SIG-M5 treated with dmso at 0.1 percent for 504 hours (cell line): ENCODE measurements around the gene COL1A1.

Source experiments
- DNase-seq: peaks from one replicate; lab custom pipeline; 2025; ENCODE audit not compliant: unreplicated experiment; lab: John Stamatoyannopoulos, UW

The COL1A1 gene

DNA sequence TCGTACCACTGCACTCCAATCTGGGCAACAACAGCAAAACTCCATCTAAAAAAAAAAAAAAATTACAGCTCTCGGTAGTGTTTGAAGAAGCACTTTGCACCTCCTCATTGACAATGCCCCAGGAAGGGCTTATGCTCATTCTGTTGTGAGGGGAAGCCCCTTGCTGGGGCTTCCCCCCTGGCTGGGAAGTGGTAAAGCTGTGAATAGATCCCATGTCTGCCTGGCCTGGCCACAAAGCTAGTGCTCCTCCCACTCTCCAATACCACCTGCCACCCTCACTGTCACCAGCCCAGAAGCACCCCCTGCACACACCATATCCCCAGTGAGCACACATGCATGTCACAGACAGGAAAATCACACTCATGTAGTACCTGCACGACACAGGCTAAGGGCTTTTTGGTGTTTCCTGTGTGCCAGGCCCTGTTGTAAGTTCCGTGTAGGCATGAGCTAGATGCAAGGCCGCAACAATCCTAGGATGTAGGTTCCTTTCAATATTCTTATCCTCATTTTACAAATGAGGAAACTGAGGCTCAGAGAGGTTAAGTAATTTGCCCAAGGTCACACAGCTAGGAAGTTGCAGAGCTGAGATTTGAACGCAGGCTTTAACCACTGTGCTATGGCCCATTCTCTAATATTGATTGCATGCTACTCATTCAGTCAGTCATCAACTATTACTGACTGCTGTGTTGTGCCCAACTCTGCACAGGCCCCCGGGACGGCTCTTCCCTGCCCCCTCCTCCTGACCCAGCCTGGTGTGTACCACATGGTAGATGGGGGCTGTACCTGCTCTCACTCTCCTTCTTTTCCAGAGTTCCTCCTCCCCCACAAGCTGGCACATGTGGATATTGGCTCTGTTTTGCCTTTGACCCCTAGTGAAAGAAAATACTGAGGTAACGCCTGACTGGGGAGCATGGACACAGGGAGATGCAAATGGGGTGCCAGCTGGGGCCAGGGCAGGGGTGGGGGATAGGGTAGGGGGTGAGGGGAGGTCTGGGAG is 11.9 kb upstream of the COL1A1 start:
- DNase-seq, result peak; percentile 40

DNA sequence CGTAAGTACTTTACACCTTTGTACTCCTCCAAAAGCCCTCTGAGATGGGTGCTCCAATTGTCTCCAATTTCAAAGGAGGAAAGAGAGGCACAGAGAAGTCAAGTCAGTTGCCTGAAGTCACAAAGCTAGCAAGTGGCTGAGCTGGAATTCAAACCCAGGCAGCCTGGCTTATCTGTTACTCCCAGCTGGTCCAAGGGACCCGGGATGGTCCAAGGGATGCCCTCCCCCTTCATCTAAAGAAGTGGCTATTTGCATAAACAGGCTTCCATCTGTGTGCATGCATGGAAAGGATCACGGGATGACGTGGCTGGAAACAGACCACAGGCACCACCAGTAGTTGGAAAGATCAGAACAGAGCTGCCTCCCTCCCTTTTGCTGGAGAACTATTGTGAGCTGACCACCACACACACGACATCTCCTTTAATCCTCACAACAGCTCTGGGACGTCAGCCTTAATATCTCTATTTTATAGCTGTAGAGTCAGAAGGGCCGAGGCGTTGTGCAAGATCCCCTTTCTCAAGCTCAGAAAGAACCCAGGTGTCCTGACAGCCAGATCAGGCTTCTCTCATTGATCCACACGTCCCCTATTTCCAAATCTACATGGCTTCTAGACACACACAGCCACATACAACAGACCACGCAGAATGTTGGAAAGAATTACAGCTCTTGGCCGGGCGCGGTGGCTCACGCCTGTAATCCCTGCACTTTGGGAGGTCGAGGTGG is 10.9 kb upstream of the COL1A1 start:
- DNase-seq, result peak; percentile 18

DNA sequence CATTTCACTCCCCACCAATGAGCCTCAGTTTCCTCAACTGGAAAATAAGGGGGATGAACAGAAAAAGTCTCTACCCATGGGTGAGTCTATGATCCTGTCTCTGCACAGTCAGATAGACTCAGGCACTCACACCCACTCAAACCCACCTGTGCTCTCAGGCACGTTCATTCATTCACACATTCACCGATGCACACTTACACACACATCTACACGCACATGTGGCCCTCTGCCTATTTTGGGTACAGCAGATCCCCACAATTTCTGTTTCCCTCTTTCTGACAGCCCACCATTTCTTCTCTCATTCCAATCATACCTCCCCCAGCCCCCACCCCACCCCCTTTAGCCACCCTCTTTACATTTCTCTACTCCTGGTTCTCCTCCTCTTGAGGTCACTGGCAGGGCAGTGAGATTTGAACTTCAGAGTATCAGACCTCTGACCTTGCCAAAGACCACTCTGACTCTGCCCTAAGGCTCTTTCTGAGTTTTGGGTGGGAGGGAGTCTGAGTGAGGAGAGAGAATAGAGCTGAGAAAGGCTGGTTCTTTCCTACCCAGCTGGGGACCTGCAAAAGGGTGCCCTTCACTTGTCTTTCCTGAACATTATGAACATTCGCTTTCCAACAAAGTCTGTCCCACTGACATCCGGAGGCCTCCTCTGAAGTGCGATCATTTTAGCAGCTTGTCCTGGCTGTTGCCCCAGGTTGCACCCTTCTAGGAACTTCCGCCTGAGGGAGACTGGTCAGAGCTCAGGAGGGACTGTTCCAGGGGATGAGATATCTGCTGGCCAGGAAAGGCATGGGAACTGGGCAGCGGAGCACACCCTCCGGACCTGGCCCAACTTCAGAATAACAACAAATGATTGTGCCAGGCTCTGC is 10.1 kb upstream of the COL1A1 start:
- DNase-seq, result no peak

DNA sequence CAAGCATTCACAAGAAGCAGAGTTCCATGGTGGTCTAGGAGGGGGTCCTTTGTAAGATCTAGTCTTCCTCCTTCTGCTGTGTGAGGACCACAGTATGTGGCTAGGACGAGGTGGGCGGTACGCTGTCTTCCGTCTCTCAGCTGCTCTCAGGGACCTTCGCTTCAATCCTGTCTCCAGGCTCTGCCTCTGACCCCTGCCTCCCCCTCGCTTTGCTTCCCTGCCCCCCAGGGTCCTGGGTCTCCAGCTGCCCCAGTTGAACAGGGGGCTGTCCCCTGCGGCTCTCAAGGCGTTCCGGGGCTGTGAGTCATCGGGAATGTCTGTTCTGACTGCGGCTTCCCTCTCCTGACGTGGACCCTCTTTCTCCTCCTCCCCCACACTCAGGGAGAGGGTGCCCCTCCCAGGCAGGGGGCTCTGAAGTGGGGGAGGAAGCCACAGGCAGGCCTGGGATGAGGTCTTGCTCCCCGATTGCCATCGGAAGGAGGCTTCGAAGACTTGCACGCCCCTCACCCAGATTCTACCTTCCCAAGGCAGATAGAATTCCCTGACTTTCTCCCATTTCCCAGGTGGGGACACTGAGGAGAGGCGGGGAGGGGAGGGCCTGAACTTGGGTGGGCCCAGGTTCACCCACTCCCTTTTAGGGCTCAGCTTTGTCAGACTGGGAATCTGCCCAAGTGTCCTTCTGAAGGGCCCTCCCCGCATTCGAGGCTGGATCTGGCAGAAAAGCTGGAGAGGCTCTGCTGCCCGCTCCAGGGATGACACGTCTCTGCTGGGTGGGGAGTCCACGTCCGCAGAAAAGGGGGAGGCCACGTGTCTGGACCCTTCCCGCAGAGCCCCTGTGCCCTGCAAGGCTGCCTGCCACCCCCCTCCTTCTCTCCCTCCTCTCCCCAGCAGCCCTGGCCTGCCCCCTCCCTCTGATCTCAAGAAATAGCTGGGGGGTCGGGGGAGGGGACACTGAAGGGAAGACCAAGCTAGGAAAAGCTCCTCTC is 9.1 kb upstream of the COL1A1 start:
- DNase-seq, result no peak

DNA sequence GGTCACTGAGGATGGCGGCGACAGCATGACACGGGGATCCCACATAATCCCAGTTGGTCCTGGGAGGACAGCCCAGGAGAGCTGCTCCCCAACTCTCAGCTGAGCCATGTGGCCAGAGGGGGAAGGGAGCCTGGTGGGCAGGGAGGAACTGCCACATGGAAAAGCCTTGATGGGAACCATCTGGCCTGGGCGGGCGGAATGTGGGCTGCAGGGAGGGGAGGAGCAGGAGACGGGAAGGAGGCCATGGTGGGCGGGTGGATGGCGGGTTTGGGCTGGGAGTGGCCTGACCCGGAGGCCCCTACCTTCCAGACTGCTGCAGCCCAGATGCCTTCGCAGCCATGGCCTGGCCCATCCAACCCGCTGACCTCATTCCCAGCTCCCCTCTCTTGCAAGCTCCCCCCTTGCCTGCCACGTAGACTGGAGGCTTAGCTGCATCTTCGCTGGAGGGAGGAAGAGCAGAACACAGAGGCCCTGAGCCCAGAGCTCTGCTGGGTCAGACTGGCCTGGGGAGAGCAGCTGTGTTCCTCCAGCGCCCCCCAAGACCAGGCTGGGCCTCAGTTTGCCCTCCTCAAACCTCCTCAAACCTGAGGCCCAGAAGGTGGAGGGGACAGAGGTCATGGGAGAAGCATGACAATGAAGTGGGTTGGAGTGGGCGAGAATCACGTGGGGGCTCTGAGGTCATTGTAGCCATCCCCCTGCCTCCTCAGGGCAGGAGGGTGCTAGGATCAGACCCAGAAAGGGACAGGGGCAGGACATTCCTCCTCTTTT is 8.2 kb upstream of the COL1A1 start:
- no peak for DNase-seq

DNA sequence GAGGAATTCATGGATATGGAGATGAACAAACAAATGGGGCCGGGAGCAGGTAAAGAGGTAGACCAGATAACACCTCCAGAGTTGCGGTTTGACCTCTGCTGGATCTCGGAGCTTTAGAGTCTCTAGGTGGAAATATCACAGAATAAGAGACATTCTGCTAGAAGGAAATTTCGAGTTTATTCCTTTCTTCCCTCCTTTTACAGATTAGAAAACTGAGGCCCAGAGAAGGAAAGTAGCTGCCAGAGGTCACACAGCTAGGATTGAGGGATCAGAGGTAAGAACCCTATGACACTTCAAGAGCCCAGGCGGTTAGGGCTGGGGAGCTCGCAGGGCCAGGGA is 7.7 kb upstream of the COL1A1 start:
- no peak for DNase-seq

DNA sequence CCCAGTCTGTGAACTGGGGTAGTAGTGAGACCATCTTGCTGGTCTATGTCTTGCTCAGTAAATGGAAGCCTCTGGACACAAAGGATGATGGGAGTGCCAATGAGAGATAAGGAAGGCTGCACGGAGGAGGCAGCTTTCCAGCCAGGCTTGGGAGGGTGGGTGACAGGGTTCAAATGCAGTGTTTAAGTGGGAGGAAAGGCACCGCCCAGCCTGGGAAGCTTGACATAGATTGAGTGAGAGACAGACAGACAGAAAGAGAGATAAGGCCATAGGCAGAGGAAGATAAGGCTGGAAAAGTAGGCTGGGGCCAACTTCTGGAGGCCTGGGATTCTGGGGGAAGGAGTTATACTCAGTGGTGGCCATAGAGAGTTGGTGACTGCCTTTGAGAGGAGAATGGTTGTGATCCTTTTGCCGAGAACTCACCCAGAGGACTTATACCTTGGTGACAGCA is 7.2 kb upstream of the COL1A1 start:
- DNase-seq, result no peak

DNA sequence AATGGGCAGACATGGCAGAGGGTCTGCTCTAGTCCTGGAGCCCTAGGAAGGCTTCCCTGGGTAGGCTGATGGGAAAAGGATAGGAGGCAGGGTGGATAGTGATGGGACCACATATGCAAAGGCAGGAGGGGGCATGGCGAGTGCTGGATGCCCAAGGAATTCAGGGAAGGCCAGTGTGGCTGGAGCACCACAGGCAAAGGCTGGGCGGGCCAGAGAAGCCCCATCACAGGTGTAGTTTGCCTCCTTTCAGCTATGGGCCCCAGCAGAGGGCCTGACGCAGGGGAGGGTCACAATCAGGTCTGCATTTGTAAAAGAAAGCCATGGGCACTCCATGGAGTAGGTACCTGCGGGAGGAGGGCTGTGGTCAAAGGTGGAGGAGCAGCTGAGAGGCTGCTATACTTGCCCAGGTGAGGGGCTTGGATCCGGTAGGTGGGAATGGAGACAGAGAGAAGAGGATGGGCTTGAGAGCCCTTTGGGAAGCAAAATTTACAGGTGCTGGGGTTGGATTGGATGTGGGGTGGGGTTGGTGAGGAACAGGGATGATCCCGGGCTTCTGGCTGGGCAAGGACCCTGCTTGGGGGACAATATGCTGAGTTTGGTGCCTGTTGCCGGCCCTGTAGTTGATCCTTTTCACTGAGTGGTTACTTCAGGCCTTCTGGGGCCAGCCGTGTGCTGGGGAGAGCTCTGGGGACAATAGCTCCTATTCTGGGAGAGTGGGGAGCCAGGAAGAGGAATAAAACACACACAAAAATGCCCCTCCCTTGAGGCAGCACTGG is 6.5 kb upstream of the COL1A1 start:
- no peak for DNase-seq

DNA sequence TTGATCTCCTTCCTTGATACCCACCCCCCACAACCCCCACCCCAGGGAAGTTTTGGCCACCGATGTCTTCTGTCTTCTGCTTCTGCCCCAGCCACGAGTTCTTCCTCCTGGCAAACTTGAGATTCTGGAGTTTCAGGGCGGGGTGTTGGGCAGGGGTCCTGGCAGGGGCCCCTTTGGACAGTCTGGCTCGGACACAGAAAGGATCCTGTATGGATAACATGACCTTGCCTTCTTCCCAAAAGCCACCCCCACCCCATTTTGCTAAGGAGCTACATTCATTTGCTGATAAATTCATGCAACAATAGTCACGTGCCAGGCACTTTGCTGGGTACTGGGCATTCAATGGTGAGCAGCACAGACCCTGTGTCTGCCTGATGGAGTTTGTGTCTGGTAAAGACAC is 5.9 kb upstream of the COL1A1 start:
- DNase-seq, result no peak

DNA sequence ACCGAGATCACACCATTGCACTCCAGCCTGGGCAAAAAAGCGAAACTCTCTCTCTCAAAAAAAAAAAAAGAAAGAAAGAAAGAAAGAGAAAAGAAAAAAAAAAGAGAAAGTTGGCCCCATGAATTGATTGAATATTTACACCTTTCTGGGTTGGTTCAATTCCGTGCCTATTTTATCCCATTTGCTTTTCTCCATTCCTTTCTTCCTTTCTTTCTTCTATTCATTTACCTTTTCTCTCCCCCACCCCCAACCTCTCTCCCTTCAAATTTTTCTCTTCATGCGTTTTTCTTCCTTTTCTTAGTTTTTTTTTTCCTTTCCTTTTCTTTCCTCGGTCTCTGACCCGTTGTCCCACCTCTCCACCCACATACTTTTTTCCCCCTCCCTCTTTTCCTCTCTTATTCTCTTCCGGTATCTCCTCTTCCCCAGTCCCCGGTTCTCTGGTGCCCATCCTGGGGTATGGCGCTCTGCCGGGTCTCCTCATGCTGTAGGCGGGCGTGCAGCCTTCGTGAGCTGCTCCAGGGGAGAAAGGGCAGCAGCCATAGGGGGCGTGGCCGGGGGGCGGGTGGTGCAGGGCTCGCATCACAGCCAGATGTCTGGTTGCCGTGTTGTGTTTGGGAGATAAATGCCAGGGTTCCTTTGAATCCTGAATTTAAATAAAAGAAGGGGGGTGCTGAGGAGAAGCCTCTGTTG is 5.3 kb upstream of the COL1A1 start:
- DNase-seq, result no peak

DNA sequence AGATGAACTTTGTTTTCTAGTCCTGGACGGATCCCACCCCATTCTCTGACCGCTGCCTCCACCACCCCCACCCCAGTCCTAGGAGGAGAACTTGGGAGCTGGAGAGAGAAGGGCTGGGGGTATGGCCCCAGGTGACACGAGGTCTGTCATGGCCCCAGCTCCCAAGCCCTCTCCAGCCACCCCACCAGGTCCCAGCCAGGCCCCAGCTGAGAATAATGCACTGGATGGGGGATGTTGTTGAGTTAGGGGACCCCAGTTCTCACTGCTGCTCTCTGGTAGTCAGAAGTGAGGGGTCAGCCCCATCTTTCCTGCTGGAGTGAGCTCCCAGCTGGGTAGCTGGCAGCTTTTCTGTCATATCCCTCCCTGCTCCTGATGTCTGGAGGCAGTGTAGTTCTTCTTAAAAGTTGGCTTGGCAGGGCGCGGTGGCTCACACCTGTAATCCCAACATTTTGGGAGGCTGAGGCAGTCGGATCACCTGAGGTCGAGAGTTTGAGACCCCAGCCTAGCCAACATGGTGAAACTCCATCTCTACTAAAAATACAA is 4.6 kb upstream of the COL1A1 start:
- DNase-seq, result no peak

DNA sequence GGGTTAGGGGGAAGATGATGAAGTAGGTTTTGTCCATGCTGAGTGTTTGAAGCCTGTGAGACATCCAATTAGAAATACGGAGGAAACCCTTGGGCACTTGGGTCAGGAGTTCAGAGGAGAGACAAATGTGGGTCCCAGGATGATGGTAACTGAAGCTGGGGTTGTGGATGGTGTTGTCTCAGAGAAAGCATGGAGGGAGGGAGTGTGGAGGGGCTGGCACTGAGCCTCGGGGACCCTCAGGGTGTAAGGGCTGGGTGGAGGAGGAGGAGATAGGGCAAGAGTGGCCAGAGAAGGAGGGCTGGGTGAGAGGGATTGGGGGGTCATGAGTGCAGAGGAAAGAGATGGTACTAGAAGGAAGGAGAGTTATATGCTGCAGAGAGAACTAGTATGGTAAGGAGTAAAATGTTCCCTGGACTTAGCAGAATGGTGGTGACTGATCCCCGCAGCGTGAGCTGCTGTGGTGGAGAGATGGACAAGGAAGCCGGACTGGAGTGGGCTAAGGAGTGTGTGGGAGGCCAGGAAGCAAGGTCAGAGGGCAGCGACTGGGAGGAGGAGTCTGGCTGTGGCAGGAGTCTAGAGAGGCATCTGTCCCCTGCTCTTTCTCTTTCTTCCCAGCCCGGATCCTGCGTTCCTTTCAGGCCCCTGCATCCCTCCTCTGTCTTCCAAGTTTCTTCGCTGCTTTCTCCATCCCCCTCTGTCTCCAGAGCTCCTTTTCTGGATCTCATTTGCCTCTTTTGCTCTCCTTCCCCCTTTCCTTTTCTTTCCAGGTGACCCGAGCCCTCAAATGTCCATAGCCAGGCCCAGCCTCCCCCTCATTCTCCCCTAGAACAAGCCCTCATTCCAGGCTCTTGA is 3.9 kb upstream of the COL1A1 start:
- no peak for DNase-seq

DNA sequence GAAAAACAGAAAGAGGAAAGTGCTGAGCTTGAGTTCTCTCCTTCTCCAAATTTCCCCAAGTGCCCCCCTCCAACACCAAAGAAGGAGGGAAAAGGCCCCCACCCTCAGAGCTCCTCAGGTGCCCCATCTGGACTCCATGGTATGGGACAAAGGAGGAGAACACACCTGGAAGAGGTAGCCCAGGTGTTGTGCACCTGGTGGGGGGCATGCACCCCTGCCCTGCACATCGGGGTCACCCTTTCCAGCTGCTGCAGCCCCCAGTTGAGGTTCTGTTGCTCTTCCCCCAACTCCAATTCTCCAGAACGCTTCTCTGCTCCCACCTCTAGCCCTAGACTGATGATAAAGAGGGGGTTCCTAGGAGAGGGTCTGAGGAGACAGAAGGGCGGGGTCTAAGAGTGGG is 3.0 kb upstream of the COL1A1 start:
- DNase-seq, result no peak

DNA sequence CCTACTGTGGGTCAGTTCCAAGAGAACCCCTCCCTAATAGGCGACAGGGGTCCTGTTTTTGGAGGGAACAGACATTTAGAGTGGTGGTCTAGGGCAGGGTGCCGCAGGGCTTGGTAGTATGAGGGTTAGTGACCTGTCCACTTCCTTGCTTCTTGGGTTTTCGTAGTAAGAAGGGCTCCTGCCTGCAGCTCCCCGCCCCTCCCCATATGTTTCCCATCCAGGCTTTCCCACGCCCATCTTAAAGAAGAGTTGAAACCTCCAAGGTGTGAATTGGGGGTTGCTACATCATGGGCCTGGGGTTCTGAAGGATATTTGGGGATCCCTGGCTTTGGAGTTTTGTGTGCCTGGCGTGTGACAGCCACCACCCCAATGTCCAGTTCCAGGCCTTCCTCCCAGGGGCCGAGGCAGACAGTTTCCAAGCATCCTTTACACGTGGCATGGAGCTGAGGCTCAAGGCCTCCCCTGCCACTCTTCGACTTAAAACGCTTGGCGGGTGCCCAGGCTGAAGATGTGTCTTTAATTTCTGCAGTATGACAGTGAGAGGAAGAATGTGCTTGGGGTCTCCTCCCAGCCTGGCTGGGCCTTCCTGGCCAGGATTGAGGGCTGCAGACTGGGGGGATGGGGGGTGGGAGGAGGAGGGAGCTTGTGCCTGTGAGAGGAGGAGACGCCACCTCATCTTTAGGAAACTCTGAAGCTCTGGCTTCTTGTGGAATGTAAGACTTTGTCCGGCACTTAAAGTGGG is 2.3 kb upstream of the COL1A1 start:
- no peak for DNase-seq

DNA sequence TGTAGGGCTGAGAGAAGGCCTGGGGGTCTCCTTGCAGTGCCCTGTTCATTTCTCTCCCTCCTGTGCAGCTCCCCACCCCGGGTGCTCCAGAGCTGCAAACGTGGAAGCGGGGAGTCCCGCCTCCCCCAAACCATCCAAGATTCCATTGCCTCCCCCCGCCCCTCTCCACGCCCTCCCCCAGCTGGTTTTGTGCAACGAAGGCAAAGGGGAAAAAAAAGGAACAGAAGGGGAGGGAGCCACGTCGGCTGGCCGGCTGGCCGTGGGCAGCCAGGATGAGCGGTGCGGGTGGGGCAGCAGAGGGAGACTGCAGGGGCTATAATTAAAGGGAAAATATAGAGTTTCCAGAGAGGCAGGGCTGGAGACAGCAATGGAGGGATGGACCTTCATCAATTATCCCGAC is 1.7 kb upstream of the COL1A1 start:
- DNase-seq, result no peak
